ENCODE data around the gene LGALS9B.
"Not testable (repeated sequence)": the region's sequence is repeated elsewhere in the genome, so short reads cannot be mapped to it uniquely, and the experiment has no call there.

LGALS9B gene

DNA sequence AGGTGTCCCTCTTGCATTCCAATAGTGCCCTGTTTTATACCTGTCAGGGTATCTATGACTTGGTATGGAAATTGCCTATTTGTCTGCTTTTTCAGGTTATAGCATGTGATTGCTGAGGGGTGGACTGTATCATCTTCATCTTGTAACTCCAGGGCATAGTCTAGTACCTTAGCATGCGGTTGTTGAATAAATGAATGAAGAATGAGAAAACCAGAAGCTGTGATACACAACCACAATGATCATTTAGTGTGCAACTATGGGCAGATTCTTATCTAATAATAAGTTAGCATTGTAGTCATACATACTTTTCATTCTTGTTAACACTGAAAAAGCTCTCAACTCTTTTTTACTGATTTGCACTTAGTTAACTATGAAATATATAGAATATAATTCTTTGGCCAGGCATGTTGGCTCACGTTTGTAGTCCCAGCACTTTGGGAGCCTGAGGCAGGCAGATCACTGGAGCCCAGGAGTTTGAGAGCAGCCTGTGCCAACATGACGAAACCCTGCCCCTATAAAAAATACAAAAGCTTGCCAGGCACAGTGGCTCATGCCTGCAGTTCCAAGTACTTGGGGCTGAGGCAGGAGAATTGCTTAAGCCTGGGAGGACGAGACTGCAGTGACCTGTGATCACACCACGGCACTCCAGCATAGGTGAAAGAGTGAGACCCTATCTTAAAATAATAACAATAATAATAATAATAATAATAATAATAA lies 65.9 kb downstream of the LGALS9B start:
- DNase-seq, result not testable (repeated sequence)

DNA sequence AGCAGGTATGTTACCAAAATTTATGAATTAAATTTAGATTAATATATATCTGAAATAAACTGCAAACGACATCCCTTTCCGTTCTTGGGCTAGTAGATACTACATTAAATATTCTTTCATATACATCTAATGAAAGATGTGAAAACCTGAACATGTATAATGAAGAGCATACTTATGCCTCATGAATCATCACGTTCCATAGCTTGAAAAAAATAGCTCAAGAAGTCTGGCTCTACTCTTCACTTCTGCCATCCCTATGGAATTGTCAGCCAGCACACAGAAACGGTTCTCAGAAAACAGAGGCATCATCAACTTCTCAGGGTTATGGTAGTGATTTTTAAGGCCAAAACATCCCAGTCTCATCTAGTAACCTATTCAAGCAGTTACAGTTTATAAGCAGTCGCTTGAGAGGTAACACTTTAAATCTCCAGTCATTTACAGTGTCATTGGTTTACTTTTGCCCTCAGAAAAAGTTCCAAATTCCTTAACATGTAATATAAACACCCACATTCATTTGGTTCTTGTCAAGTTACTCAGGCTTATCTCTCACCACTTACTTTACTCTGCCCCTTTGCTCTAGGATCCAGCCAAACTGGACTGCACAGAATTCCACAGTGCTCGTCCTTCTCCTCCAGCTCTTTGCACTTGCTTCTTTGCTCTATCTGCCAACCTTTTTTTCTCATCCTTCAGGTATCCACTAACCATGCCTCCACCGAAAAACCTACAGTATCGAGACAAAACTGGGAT lies 66.6 kb downstream of the LGALS9B start:
- not testable (repeated sequence) for DNase-seq
